Measurements from ENCODE around the gene TAAR9.
A peak's percentile ranks its signal among the peaks of the same experiment; 100 is the strongest.

Gene TAAR9

GRCh38 chr6:132537977-132538376 lies at the start of gene TAAR9:
Gene TAAR9, plus strand, starts transcription at chr6:132538277. Its CDS starts 13 bp downstream, at chr6:132538290.
- DNase-seq, result no peak

- DNase-seq, result no peak
Measured at GRCh38 chr6:132489376-132489775, 48.7 kb upstream of the TAAR9 start.

- DNase-seq, result no peak
Measured at GRCh38 chr6:132490024-132490423, 48.1 kb upstream of the TAAR9 start.

- no peak for DNase-seq
Measured at GRCh38 chr6:132490478-132491204, 47.4 kb upstream of the TAAR9 start.

GRCh38 chr6:132491303-132491702 lies 46.8 kb upstream of the TAAR9 start:
- DNase-seq, result peak; percentile 32

- no peak for DNase-seq
Measured at GRCh38 chr6:132491881-132492280, 46.2 kb upstream of the TAAR9 start.

- no peak for DNase-seq
Measured at GRCh38 chr6:132494954-132495353, 43.1 kb upstream of the TAAR9 start.

- DNase-seq, result no peak
Measured at GRCh38 chr6:132495604-132496079, 42.4 kb upstream of the TAAR9 start.

GRCh38 chr6:132496519-132497180 lies 41.4 kb upstream of the TAAR9 start:
- no peak for DNase-seq

GRCh38 chr6:132498638-132499037 lies 39.4 kb upstream of the TAAR9 start:
- DNase-seq, result no peak

- no peak for DNase-seq
Measured at GRCh38 chr6:132499757-132500156, 38.3 kb upstream of the TAAR9 start.

GRCh38 chr6:132504757-132505156 lies 33.3 kb upstream of the TAAR9 start:
- DNase-seq, result no peak

- no peak for DNase-seq
Measured at GRCh38 chr6:132505158-132505557, 32.9 kb upstream of the TAAR9 start.

GRCh38 chr6:132506461-132506860 lies 31.6 kb upstream of the TAAR9 start:
- DNase-seq, result no peak

- no peak for DNase-seq
Measured at GRCh38 chr6:132506869-132507808, 30.9 kb upstream of the TAAR9 start.

- DNase-seq, result peak; percentile 49
Measured at GRCh38 chr6:132511210-132511830, 26.8 kb upstream of the TAAR9 start.

- no peak for DNase-seq
Measured at GRCh38 chr6:132511831-132512220, 26.3 kb upstream of the TAAR9 start.

- no peak for DNase-seq
Measured at GRCh38 chr6:132512342-132512637, 25.8 kb upstream of the TAAR9 start.

- DNase-seq, result peak; percentile 87
Measured at GRCh38 chr6:132512638-132513632, 25.1 kb upstream of the TAAR9 start, which contains the start of gene STX7. Gene STX7, minus strand, starts transcription at chr6:132513116. Its CDS starts 9,586 bp downstream, at chr6:132503530.

GRCh38 chr6:132513831-132514545 lies 24.1 kb upstream of the TAAR9 start:
- no peak for DNase-seq

- DNase-seq, result no peak
Measured at GRCh38 chr6:132515386-132515785, 22.7 kb upstream of the TAAR9 start.

Data from HCEC 1CT (cell line).